WI38 (cell line): ENCODE measurements around the gene CCDC13.
"Not testable (repeated sequence)": the region's sequence is repeated elsewhere in the genome, so short reads cannot be mapped to it uniquely, and the experiment has no call there.

Experiments used
- H3K4me3 ChIP-seq: 2 replicates; pipeline ENCODE4 v1.5.1; 2011; ENCODE audit warnings: low read depth, mild to moderate bottlenecking, control low read depth, low read length
- CTCF ChIP-seq: IDR thresholded peaks from 2 replicates; pipeline ENCODE4 v1.5.1; 2012; ENCODE audit warnings: low read depth, mild to moderate bottlenecking, control low read depth, low read length

The CCDC13 gene

DNA sequence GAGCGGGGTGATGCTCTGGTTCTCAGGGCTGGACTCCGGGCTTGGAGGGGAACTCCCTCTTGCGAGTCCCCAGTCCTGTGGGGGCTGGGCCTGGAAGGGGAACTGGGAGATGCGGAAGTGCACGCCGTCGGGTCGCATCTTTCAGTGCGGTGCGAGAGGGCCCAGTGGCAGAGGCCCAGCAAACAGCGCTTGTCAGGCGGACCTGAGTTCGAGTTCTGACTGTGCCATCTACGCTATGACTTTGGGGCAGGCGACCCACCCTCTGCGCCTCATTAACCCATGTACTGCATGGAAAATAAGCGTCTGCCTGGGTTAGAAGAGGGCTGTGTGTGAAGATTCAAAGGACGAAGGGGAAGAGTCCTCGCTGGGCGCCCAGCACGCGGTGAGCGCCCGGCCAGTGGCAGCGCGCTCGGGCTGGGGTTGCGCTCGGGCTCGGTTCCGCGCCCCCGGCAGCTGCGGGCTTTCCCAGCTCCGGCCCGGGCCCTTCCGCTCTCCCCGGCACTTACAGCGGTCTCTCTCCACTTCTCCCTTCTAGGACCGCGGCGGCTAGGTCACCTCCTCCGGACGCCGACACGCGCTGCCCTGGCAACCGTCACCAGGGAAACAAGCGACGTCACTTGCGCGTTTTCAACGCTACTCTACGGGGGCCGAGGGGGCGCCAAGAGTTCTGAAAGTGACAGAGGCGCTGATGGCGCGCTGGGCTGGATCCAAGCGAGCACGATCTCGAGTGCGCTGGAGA, at the start of gene CCDC13:
CCDC13 (minus strand) TSS at position 584 of the 739 bp plus-strand sequence. CDS start 14,908 bp downstream, outside the sequence.
- H3K4me3 ChIP-seq: peak within 1 kb of the TSS; percentile 56
- TF ChIP-seq CTCF: no peak

DNA sequence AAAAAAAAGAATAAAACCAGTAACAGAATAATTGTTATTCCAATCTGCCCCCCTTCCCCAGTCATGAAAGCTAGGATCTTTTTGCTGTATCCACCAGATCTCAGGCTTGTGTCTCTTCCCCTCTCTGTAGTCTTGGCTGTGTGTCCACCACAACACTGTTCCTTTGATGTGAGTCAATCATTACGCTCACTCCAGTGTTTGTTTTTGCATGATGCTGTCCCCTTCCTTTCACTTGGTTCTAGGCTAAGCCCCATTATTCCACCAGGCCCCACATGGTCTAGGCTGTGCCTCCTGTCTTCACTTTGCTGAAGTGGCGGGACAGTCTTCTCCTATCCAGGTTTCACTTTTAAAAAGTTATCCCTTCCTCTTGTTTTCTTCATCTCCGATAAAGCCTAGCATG, 49.8 kb upstream of the CCDC13 start:
- H3K4me3 ChIP-seq: no peak overlapping the region
- TF ChIP-seq CTCF: no peak

DNA sequence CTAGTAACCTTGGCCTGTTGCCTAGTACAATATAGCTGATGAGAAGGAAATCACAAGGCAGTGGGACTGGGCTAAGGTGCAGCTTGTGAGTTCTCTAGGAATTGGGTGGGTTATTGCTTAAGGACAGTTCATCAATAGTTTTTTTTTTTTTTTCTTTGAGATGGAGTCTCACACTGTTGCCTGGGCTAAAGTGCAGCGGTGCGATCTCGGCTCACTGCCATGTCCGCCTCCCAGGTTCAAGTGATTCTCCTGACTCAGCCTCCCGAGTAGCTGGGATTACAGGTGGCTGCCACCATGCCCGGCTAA, 47.6 kb upstream of the CCDC13 start:
- TF ChIP-seq CTCF: no peak
- H3K4me3 ChIP-seq: no peak overlapping the region

DNA sequence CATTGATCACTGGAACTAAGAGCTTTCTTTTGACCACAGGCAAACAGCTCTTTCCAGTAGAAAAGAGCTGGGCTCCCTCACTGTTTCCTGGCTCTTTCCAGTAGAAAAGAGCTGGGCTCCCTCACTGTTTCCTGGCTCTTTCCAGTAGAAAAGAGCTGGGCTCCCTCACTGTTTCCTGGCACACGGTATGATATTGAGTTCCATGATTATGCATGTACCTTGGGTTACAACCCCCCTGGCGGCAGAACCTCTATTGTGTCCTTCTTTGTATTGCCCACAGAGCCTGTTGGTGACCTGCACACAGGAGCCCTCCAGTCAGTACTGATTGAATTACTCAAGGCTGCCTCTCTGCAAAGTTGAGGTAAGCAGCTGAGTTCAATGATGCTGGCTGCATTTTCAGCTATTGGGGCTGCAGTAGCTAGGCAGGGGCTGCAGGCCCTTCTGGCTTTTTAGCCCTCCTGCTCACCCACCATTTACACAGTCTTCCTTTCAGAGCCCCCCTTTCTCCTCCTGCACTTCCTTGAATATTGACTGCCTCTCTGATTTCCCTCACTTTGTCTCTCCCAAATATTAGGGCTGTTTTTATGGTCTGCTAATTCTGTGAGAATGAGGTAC, 46.4 kb upstream of the CCDC13 start:
- no peak overlapping the region for H3K4me3 ChIP-seq
- TF ChIP-seq CTCF: no peak

- no peak for TF ChIP-seq CTCF
- no peak overlapping the region for H3K4me3 ChIP-seq
These were observed 42.8 kb upstream of the CCDC13 start for GRCh38 chr3:42815826-42816225.

GRCh38 chr3:42814914-42815507, 42.0 kb upstream of the CCDC13 start:
- no peak for TF ChIP-seq CTCF
- no peak overlapping the region for H3K4me3 ChIP-seq

- no peak overlapping the region for H3K4me3 ChIP-seq
- no peak for TF ChIP-seq CTCF
These were observed 41.2 kb upstream of the CCDC13 start for GRCh38 chr3:42814246-42814645.

DNA sequence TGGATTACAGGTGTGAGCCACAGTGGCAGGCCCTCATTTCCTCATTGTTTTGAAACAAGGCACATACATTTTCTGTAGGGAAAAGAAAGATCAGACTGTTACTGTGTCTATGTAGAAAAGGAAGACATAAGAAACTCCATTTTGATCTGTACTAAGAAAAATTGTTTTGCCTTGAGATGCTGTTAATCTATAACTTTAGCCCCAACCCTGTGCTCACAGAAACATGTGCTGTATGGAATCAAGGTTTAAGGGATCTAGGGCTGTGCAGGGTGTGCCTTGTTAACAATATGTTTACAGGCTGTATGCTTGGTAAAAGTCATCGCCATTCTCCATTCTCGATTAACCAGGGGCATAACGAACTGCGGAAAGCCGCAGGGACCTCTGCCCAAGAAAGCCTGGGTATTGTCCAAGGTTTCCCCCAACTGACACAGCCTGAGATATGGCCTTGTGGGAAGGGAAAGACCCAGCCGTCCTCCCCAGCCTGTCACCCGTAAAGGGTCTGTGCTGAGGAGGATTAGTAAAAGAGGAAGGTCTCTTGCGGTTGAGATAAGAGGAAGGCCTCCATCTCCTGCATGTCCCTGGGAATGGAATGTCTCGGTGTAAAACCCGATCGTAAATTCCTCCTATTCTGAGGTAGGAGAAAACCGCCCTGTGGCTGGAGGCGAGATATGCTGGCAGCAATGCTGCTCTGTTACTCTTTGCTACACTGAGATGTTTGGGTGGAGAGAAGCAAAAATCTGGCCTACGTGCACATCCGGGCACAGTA, 38.2 kb upstream of the CCDC13 start:
- H3K4me3 ChIP-seq: not testable (repeated sequence)

DNA sequence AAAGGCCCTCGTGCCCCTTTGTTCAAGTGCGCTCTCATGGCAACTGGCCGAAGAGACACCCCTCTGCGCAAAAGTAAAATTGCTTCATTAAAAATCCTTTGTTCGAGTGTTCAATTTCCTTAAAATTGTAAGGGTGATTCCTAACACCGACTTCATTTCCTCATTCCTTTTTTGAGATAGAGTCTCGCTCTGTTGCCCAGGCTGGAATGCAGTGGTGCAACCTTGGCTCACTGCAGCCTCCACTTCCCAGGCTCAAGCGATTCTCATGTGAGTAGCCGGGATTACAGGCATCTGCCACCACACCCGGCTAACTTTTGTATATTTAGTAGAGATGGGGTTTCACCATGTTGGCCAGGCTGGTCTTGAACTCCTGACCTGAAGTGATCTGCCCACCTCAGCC, 37.7 kb upstream of the CCDC13 start:
- H3K4me3 ChIP-seq: not testable (repeated sequence)
